Activated CD4-positive, alpha-beta T cell treated with anti-CD3 and anti-CD28 coated beads for 1 hour (primary cell): ENCODE results near the gene CLN6.
"Not testable (repeated sequence)": the region's sequence is repeated elsewhere in the genome, so short reads cannot be mapped to it uniquely, and the experiment has no call there.

Experiments used
- DNase-seq: peaks from one replicate; pipeline ENCODE4 v3.0.0-alpha.2; 2020

The CLN6 gene

DNA sequence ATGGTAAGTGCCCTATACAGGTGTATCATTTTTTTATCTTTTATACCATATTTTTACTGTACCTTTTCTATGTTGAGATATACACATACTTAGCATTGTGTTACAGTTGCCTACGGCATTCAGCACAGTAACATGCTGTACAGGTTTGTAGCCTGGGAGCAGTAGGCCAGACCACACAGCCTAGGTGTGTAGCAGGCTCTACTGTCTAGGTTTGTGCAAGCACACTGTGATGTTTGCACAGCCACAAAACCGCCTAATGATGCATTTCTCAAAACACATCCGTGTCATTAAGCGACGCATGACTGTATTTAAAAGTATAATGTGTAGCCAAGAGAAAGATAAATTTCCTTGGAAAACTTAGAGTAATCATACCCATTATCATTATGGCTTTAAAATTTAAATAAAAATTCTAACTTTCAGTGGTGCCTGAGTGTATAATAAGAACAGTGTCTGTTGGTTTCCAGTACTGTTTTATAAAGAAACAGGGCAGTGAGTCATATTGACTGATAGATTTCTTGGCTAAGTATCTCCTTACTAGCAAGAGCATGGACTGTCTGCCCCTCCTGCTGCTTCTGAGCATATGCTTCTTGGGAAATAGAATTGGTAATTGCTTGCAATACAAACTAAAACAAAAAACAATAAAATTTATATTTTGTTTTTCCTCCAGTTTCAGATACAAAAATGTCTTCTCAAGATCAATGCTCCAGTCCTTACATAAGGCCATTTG, 42.7 kb downstream of the CLN6 start:
- no peak for DNase-seq

DNA sequence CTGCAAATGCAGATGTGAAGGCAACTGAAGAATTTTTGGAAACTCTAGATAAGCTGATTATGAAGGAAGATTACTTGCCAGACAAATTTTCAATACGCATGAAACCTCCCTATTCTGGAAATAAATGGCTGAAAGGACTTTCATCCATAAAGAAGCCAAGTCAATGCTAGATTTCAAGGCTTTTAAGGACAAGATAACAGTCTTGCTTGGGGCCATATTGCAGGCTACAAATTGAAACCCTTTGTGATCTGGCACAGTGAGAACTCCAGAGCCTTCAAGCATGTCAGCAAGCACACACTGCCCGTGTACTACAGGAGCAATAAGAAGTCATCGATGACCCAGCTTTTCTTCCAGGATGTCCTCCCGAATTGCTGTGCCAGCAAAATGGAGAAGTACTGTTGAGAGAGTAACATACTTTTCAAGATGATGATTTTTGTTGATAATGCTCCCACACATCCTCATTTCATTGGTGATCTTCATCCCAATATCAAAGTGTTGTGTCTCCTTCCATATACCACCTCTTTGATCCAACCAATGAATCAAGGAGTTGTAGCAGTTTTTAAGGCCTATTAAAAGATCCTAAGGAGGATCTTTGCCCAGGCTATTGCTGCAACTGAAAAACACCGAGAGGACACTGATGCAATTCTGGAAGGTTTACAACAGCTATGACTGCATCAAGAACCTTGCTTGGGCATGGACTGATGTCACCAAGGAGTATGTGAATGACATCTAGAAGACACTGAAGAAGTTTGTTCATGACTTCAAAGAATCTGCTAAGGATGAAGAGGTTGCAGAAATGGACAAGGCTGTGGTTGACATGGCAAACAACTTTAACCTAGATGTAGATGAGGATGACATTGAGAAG, 44.7 kb downstream of the CLN6 start:
- no peak for DNase-seq

DNA sequence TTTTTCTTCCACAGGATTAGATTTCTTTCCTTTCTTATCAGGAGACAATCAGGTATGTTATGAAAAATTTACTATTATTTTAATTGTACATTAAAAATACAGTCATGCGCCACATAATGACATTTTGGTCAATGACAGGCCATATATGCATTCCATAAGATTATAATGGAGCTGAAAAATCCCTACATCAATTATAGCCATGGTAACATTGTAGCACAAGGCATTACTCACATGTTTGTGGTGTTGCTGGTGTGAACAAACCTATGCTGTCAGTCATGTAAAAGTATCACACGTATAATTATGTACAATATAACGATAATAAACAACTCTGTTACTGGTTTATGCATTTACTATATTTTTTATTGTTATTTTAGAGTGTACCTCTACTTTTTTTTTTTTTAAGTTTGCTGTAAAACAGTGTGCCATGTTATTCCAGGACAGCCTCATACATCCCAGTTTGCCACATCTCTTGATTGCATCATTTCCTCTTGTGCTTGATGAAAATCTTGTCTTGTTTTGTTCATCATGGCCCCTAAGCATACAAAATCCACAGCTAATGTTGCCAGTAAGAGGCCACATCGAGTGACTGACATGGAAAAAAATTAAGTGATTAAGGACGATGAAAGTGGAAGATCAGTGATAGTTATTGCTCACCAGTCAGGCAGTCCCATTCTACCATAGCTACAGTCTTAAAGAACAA, 45.8 kb downstream of the CLN6 start:
- no peak for DNase-seq

GRCh38 chr15:68177742-68178141, 51.8 kb downstream of the CLN6 start:
- no peak for DNase-seq

DNA sequence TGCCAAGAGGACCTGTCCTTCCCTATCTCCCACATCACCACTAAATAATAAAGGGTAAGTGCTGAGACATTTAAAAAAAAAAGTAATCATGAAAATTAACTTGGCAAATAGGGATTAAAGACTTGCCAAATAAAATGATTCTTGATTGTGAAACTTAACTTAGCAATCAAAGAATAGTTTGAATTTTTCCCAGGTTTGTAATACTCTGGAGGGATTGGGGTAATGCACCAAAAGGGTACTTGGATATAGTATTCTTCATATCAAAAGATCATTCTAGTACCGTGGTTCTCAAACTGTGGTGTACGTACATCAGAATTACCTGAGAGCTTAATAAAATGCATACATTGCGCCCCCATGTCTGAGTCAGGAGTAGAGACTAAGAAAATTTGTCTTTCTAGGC, 52.9 kb downstream of the CLN6 start:
- DNase-seq = no peak

DNA sequence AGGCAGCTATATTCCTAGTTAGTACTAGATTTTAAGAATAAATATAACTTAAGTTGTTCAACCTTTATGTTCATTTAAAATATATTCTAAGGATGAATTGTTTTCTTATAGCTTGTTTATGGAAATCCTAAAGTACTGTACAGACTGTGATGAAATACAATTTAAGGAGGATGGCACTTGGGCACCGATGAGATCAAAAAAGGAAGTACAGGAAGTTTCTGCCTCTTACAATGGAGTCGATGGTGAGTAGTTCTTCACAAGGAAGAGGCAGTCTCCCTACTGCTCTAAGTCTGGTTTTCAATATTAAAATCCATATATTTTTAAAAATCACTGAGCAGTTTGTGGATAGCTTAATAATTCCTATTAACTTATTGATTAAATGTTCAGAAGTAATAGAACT, 54.0 kb downstream of the CLN6 start:
- no peak for DNase-seq

DNA sequence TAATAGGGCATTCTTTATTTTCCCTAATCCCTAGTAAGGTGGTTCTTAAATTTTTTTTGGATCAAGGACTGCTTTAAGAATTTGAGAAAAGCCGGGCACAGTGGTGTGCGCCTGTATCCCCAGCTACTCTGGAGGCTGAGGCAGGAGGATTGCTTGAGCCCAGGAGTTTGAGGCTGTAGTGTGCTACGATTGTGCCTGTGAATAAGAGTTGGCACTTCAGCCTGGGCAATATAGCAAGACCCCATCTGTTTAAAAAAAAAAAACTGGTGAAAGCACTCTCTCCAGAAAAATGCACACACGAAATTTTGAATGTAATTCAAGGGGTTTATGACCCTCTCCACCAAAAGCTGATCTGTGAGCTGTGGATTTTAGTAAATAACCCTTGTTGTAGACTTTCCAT, 56.4 kb downstream of the CLN6 start:
- DNase-seq = no peak

GRCh38 chr15:68172037-68172436, 57.5 kb downstream of the CLN6 start:
- not testable (repeated sequence) for DNase-seq

DNA sequence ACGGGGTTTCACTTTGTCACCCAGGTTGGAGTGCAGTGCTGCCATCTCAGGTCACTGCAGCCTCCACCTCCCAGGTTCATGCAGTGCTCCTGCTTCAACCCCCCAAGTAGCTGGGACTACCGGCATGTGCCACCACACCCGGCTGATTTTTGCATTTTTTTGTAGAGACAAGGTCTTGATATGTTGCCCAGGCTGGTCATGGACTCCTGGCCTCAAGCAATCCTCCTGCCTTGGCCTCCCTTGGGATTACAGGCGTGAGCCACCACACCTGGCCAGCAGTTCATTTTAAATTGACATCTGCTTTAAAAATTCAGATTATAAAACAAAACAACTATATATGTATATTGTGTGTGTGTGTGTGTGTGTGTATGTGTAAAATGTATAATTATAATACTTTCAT, 62.7 kb downstream of the CLN6 start:
- DNase-seq = no peak

DNA sequence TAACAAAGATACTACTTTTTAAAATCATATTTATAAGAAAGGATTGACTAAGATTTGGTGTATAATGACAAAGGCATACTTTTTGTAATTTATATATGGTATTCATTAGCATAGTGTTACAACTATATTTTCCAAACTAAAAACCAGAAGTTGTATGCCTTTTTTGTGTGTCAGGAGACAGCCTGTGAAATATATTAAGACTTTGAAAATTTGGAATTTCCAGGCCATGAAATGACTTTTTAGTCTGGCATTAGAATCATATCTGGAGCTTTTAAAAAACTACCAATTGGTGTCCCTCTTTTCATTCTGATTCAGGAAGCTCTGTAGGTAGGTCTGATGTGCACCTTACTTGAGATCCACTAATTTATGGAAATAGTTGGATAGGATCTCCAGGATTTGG, 66.3 kb downstream of the CLN6 start:
- DNase-seq = no peak

GRCh38 chr15:68158046-68158628, 71.4 kb downstream of the CLN6 start:
- no peak for DNase-seq

DNA sequence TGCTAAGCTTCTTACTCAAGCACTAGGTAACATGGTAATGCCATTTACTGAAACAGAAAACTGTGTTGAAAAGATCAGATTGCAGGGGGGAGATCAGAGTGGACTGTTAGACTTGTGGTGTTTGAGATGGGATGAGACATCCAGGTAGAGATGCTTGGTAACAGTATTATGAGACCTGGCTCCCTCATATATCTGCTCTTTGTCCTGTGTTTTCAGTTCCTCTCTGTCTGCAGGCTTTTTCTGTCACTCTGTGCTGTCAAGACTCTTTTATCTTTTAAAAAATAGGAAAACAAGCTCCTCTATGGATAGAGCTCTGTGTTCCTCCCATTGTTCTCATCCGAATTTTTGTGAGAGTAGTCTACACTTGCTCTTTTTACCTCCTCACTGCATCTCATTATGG, 72.5 kb downstream of the CLN6 start:
- DNase-seq = no peak
